Astrocyte of the cerebellum (primary cell): Measurements from ENCODE around the gene TLL2.
A peak's percentile ranks its signal among the peaks of the same experiment; 100 is the strongest.

Source experiments
- DNase-seq: peaks from one replicate; pipeline ENCODE4 v3.0.0-alpha.2; 2011; ENCODE audit warnings: low read depth
- H3K4me3 ChIP-seq: 2 replicates; pipeline ENCODE4 v1.5.1; 2011; ENCODE audit warnings: mild to moderate bottlenecking, low read depth, low read length, moderate library complexity
- CTCF ChIP-seq: IDR thresholded peaks from 2 replicates; pipeline ENCODE4 v1.5.1; 2012; ENCODE audit warnings: low read length, low read depth, moderate library complexity, mild to moderate bottlenecking; ENCODE audit errors: missing control alignments
- in situ Hi-C: cut with HindIII; loops from 2 replicates; pipeline ENCODE4 v1.10.0; 2017; ENCODE audit warnings: low sequenced_read_pairs

TLL2 gene

GRCh38 chr10:96524741-96525140, 11.0 kb upstream of the TLL2 start:
- in situ Hi-C loops: no loop called here
- H3K4me3 ChIP-seq: no peak overlapping the region
- TF ChIP-seq CTCF: no peak
- peak; percentile 24 for DNase-seq

- no peak overlapping the region for H3K4me3 ChIP-seq
- in situ Hi-C loops: no loop called here
- no peak for DNase-seq
- no peak for TF ChIP-seq CTCF
These were observed 3.6 kb upstream of the TLL2 start for GRCh38 chr10:96517284-96517683.

GRCh38 chr10:96516337-96516736, 2.6 kb upstream of the TLL2 start:
- DNase-seq: no peak
- in situ Hi-C loops: no loop called here
- no peak overlapping the region for H3K4me3 ChIP-seq
- TF ChIP-seq CTCF: no peak

GRCh38 chr10:96513305-96513697, 425 bp downstream of the TLL2 start:
- DNase-seq: no peak
- TF ChIP-seq CTCF: no peak
- in situ Hi-C loops: no loop called here
- H3K4me3 ChIP-seq: peak overlapping the region; percentile 51

GRCh38 chr10:96512524-96513304, 1.0 kb downstream of the TLL2 start:
- peak overlapping the region; percentile 51 for H3K4me3 ChIP-seq
- in situ Hi-C loops: no loop called here
- TF ChIP-seq CTCF: no peak
- no peak for DNase-seq

GRCh38 chr10:96511044-96511945, 2.4 kb downstream of the TLL2 start:
- no peak overlapping the region for H3K4me3 ChIP-seq
- in situ Hi-C loops: no loop called here
- TF ChIP-seq CTCF: peak; percentile 61
- DNase-seq: no peak
